ENCODE results near the gene GGNBP2.
"Not testable (repeated sequence)": the region's sequence is repeated elsewhere in the genome, so short reads cannot be mapped to it uniquely, and the experiment has no call there.

The GGNBP2 gene

DNA sequence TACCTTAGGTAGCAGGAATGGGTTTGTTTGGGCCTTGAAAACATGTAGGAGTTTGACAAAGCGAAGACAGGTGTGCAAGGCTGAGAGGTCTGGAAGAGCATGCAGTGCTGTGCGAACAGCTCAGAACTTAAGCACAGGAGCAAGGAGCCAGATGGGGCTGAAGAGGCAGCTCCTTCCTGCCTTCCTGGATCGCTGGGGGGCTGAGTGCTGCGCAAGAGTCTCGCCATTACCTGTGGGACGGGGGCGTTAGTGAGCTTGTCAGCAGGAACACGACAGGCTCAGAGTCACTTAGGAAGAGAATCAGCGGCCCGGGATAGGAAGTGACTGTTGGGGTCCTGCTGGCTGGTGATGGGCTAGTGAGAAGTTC is 56.2 kb downstream of the GGNBP2 start:
- TF ChIP-seq, protein P1, sequence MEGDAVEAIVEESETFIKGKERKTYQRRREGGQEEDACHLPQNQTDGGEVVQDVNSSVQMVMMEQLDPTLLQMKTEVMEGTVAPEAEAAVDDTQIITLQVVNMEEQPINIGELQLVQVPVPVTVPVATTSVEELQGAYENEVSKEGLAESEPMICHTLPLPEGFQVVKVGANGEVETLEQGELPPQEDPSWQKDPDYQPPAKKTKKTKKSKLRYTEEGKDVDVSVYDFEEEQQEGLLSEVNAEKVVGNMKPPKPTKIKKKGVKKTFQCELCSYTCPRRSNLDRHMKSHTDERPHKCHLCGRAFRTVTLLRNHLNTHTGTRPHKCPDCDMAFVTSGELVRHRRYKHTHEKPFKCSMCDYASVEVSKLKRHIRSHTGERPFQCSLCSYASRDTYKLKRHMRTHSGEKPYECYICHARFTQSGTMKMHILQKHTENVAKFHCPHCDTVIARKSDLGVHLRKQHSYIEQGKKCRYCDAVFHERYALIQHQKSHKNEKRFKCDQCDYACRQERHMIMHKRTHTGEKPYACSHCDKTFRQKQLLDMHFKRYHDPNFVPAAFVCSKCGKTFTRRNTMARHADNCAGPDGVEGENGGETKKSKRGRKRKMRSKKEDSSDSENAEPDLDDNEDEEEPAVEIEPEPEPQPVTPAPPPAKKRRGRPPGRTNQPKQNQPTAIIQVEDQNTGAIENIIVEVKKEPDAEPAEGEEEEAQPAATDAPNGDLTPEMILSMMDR (conservative IDR thresholded peaks at IDR 0.05; ENCODE audit: low read depth, low read length), result no peak
- Histone ChIP-seq H3K27me3 (ENCODE audit: insufficient read depth, low read depth) (no peaks in the 10 kb centered on the region), H2AFZ (ENCODE audit: low read depth) (peak overlapping the region; percentile 69; the same call in 1 of the 2 replicates), H3K4me1 (ENCODE audit: low read depth, poor library complexity, severe bottlenecking) (peaks cover 21% of the 10 kb centered on the region), H3K36me3 (ENCODE audit: insufficient read depth) (no peaks in the 10 kb centered on the region), H3K79me2 (ENCODE audit: insufficient read depth, low read depth) (peaks cover 28% of the 10 kb centered on the region; the same call in 1 of the 2 replicates), H3K4me2 (peak overlapping the region; percentile 98), H4K20me1 (ENCODE audit: insufficient read depth) (no peaks in the 10 kb centered on the region), H3K27ac (peak overlapping the region; percentile 80), H3K4me3 (IDR thresholded peaks at IDR 0.05; ENCODE audit: insufficient read depth, low read depth, low read length) (no peak overlapping the region), H3K9ac (peak overlapping the region; percentile 93)

DNA sequence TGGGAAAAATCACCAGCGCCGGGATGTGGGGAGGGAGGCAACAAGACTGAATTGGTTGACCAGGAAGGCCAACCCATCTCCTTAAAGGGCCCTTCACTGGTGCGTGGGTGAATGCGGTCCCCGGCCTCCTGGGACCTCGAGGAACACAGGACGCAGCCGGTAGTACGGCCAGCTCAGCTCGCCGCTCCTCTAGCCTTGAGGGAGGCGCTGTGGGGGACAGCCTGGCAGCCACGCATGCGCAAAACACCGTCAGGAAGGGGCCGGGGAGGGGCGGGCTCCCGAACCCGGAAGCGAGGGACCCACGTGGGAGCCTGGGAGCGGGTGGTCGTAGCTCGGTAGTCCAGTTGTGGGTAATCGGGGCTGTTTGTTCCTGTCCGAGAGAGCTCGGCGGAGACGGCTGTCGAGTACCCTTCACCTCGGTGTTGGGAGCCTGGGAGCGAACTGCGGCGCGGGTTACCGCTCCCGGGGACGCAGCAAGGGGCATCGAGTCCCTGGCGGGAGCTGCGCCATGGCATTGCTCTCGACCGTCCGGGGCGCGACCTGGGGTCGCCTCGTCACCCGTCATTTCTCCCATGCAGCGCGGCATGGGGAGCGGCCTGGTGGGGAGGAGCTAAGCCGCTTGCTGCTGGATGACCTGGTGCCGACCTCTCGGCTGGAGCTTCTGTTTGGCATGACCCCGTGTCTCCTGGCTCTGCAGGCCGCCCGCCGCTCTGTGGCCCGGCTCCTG is 56.7 kb downstream of the GGNBP2 start, which contains the start of gene MRM1:
Gene MRM1, plus strand, starts transcription at position 281 of the 727 bp plus-strand sequence. Its CDS starts 228 bp downstream, at position 509.
- Histone ChIP-seq H3K9ac (peak within 1 kb of the TSS; percentile 93), H3K36me3 (ENCODE audit: insufficient read depth) (no peaks in the 10 kb centered on the region), H3K4me1 (ENCODE audit: low read depth, poor library complexity, severe bottlenecking) (peaks cover 21% of the 10 kb centered on the region), H3K4me3 (IDR thresholded peaks at IDR 0.05; ENCODE audit: insufficient read depth, low read depth, low read length) (no peak within 1 kb of the TSS), H3K4me2 (peak within 1 kb of the TSS; percentile 98), H3K79me2 (ENCODE audit: insufficient read depth, low read depth) (peaks cover 28% of the 10 kb centered on the region; the same call in 1 of the 2 replicates), H2AFZ (ENCODE audit: low read depth) (peak within 1 kb of the TSS; percentile 69), H4K20me1 (ENCODE audit: insufficient read depth) (no peaks in the 10 kb centered on the region), H3K27me3 (ENCODE audit: insufficient read depth, low read depth) (no peaks in the 10 kb centered on the region), H3K27ac (peak within 1 kb of the TSS; percentile 80)
- TF ChIP-seq, protein P1 (conservative IDR thresholded peaks at IDR 0.05; ENCODE audit: low read depth, low read length), result no peak

DNA sequence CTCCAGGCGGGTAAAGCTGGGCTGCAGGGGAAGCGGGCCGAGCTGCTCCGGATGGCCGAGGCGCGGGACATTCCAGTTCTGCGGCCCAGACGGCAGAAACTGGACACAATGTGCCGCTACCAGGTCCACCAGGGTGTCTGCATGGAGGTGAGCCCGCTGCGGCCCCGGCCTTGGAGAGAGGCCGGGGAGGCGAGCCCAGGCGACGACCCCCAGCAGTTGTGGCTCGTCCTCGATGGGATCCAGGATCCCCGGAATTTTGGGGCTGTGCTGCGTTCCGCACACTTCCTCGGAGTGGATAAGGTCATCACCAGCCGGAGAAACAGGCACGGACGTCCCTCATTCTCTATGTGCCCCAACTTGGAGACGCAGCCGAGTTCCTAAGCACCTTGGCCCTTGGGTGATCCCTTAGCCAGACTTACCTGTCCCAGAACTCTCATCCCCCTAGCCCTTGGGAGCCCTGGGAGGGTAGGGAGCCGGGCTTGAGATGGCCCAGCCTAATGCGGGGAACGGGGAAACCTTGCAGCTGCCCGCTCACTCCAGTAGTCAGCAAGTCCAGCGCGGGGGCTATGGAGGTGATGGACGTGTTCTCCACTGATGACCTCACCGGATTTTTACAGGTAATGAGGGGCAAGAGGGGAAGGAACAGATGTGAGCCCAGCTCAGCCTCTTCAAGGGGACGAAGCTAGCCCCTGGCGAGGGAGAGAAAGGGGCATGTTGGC is 57.5 kb downstream of the GGNBP2 start:
- Histone ChIP-seq H4K20me1 (ENCODE audit: insufficient read depth) (no peaks in the 10 kb centered on the region), H3K36me3 (ENCODE audit: insufficient read depth) (no peaks in the 10 kb centered on the region), H3K4me1 (ENCODE audit: low read depth, poor library complexity, severe bottlenecking) (peaks cover 21% of the 10 kb centered on the region), H3K4me3 (IDR thresholded peaks at IDR 0.05; ENCODE audit: insufficient read depth, low read depth, low read length) (no peak overlapping the region), H3K27me3 (ENCODE audit: insufficient read depth, low read depth) (no peaks in the 10 kb centered on the region), H3K4me2 (peak overlapping the region; percentile 98), H2AFZ (ENCODE audit: low read depth) (peak overlapping the region; percentile 69), H3K9ac (peak overlapping the region; percentile 93), H3K79me2 (ENCODE audit: insufficient read depth, low read depth) (peaks cover 28% of the 10 kb centered on the region; the same call in 1 of the 2 replicates), H3K27ac (peak overlapping the region; percentile 80)
- TF ChIP-seq, protein P1 (conservative IDR thresholded peaks at IDR 0.05; ENCODE audit: low read depth, low read length), result no peak

DNA sequence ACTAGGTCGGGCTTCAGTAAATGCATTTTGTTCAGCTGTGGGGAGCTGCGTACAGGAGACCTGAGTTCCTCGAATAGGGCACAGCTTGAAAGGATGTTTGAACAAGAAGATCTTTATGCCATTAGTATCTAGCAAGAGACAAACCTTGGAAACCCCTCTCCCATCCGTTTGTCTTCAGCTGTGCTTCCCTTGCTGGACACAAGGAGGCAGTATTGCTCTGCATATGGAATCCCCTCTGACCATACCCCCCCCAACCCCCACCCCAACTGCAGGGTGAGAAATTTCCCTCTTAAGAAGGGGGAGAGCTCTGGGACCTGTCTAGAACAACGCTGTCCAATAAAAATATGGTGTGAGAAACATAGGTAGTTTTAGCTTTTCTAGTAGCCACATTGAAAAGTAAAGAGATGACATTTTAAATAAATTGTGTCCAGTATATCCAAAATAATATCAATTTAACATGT is 58.2 kb downstream of the GGNBP2 start:
- peak overlapping the region; percentile 98 for H3K4me2 ChIP-seq
- peaks cover 28% of the 10 kb centered on the region; the same call in 1 of the 2 replicates for H3K79me2 ChIP-seq (ENCODE audit: insufficient read depth, low read depth)
- peak overlapping the region; percentile 93; the same call in 1 of the 2 replicates for H3K9ac ChIP-seq
- no peaks in the 10 kb centered on the region for H3K36me3 ChIP-seq (ENCODE audit: insufficient read depth)
- H4K20me1 ChIP-seq (ENCODE audit: insufficient read depth), result no peaks in the 10 kb centered on the region
- H3K4me1 ChIP-seq (ENCODE audit: low read depth, poor library complexity, severe bottlenecking), result peaks cover 23% of the 10 kb centered on the region
- no peak overlapping the region for H2AFZ ChIP-seq (ENCODE audit: low read depth)
- no peaks in the 10 kb centered on the region for H3K27me3 ChIP-seq (ENCODE audit: insufficient read depth, low read depth)
- no peak overlapping the region for H3K4me3 ChIP-seq (IDR thresholded peaks at IDR 0.05; ENCODE audit: insufficient read depth, low read depth, low read length)
- TF ChIP-seq, protein P1 (conservative IDR thresholded peaks at IDR 0.05; ENCODE audit: low read depth, low read length), result peak; percentile 86
- peak overlapping the region; percentile 80; the same call in 1 of the 2 replicates for H3K27ac ChIP-seq

DNA sequence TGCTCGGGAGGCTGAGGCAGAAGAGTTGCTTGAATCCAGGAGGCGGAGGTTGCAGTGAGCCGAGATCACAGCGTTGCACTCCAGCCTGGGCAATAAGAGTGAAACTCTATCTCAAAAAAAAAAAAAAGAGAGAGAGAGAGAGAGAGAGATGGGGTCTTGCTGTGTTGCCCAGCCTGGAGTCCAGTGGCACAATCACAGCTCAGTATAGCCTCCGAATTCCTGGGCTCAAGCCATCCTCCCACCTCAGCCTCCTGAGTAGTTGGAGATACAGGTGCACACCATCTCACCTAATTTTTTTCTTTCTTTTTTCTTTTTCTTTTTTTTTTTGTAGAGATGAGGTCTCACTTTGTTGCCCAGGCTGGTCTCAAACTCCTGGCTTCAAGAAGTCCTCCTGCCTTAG is 60.3 kb downstream of the GGNBP2 start:
- Histone ChIP-seq H3K4me1 (ENCODE audit: low read depth, poor library complexity, severe bottlenecking) (peaks cover 42% of the 10 kb centered on the region), H3K79me2 (ENCODE audit: insufficient read depth, low read depth) (peaks cover 28% of the 10 kb centered on the region; the same call in 1 of the 2 replicates)
- not testable (repeated sequence) for H4K20me1 ChIP-seq (ENCODE audit: insufficient read depth); H3K36me3 ChIP-seq (ENCODE audit: insufficient read depth); H3K9ac ChIP-seq; H3K4me3 ChIP-seq (IDR thresholded peaks at IDR 0.05; ENCODE audit: insufficient read depth, low read depth, low read length); H2AFZ ChIP-seq (ENCODE audit: low read depth); H3K27me3 ChIP-seq (ENCODE audit: insufficient read depth, low read depth); H3K27ac ChIP-seq; H3K4me2 ChIP-seq

Measured in KMS-11 (cell line).